ENCODE results near the gene HSPG2. TPM values are rescaled to one million over a fixed set of nuclear protein-coding genes. Genes with fewer than 3 reads are reported as not detected.

The HSPG2 gene
- total RNA-seq, 2 experiments from 2014 or later = 1.6 to 4.7 TPM

DNA sequence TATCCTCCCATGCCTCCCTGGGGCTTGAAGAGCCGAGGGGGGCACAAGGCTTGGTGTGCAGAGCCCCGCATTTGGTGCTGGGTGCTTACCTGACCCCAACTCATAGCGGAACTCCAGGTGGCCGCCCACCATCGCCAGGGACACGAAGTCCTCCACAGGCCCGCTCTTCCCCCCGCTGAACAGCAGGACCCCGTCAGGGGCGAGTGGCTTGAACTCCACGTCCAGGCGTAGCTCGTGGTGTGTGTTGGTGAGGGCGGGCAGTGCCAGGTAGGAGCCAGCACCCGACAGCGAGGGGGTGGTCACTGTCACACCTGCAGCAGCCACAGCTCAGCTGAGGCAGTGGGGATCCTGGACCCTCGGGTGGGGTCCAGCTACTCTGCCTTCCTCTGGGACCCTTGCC, 107.8 kb downstream of the HSPG2 start:
- no peak for DNase-seq (ENCODE audit: low spot score)
- Histone ChIP-seq H4K20me1 (ENCODE audit: insufficient read depth, low read length) (no peaks in the 10 kb centered on the region), H3K27ac (ENCODE audit: low read depth, low read length, poor library complexity, severe bottlenecking) (no peak overlapping the region), H3K79me2 (ENCODE audit: insufficient read depth, low read depth, low read length) (no peaks in the 10 kb centered on the region), H3K36me3 (ENCODE audit: insufficient read depth, low read length) (no peaks in the 10 kb centered on the region), H3K4me3 (ENCODE audit: low read depth, low read length, poor library complexity, severe bottlenecking) (no peak overlapping the region), H3K4me2 (ENCODE audit: low read length) (no peak overlapping the region), H3K9me3 (ENCODE audit: low read length) (no peaks in the 10 kb centered on the region), H2AFZ (ENCODE audit: low read length) (no peak overlapping the region), H3K9me2 (ENCODE audit: insufficient read depth, low read length) (no peaks in the 10 kb centered on the region), H3K4me1 (ENCODE audit: insufficient read depth, low read length, poor library complexity, severe bottlenecking) (no peaks in the 10 kb centered on the region)
- POLR2A ChIA-PET = no interaction called here
- no TSS peak for BruUV-seq (replicated peaks)
- TF ChIP-seq EZH2phosphoT487 (IDR thresholded peaks at IDR 0.05; ENCODE audit: borderline replicate concordance, low read depth, low read length) (no peak), CTCF (conservative IDR thresholded peaks at IDR 0.05; ENCODE audit: low read length) (no peak)
- CTCF ChIA-PET (ENCODE audit: unreplicated experiment) = no interaction called here
- intact Hi-C loops (cut with micrococcal nuclease; ENCODE audit: unreplicated experiment) = no loop called here

DNA sequence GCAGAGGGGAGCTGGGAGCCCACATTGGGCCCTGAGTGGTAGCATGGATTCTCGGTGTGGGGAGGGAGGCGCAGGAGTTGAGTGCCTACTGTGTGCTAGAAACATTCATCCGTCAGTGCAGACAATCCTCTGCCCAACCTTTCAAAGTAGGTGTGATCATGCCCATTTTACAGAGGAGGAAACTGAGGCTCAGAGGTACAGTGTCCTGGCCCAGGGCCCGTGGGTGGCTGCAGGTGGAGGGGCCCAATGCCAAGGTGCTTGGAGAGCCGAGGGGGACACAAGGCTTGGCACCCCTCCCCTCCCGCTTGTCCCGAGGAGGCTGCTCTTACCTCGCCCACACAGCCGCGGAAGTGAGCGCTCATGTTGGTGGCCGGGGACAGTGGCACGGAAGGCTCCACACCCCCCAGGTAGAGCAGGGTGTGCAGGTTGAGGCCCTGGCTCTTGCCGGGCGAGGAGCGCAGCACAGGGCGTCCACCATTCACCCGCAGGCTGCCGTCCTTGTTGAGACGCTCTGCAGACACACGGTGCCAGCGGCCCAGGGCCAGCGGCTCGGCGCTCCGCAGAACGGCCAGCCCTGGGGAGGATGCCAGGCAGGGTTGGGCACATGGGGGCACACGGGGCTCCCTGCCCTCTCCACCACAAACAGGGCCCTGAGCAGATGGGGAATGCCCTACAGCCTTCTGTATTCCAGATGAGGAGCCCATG, 108.5 kb downstream of the HSPG2 start:
- Histone ChIP-seq H2AFZ (ENCODE audit: low read length) (no peak overlapping the region), H3K9me2 (ENCODE audit: insufficient read depth, low read length) (no peaks in the 10 kb centered on the region), H3K4me1 (ENCODE audit: insufficient read depth, low read length, poor library complexity, severe bottlenecking) (no peaks in the 10 kb centered on the region), H3K4me2 (ENCODE audit: low read length) (no peak overlapping the region), H3K4me3 (ENCODE audit: low read depth, low read length, poor library complexity, severe bottlenecking) (no peak overlapping the region), H3K79me2 (ENCODE audit: insufficient read depth, low read depth, low read length) (no peaks in the 10 kb centered on the region), H3K27ac (ENCODE audit: low read depth, low read length, poor library complexity, severe bottlenecking) (no peak overlapping the region), H4K20me1 (ENCODE audit: insufficient read depth, low read length) (no peaks in the 10 kb centered on the region), H3K36me3 (ENCODE audit: insufficient read depth, low read length) (no peaks in the 10 kb centered on the region), H3K9me3 (ENCODE audit: low read length) (no peaks in the 10 kb centered on the region)
- TF ChIP-seq EZH2phosphoT487 (IDR thresholded peaks at IDR 0.05; ENCODE audit: borderline replicate concordance, low read depth, low read length) (no peak), CTCF (conservative IDR thresholded peaks at IDR 0.05; ENCODE audit: low read length) (no peak)
- POLR2A ChIA-PET = no interaction called here
- intact Hi-C loops (cut with micrococcal nuclease; ENCODE audit: unreplicated experiment) = no loop called here
- CTCF ChIA-PET (ENCODE audit: unreplicated experiment) = no interaction called here
- no TSS peak for BruUV-seq (replicated peaks)
- no peak for DNase-seq (ENCODE audit: low spot score)

GRCh38 chr1:21828075-21828474, 109.0 kb downstream of the HSPG2 start:
- no peak overlapping the region for H3K27ac ChIP-seq (ENCODE audit: low read depth, low read length, poor library complexity, severe bottlenecking)
- no peaks in the 10 kb centered on the region for H3K36me3 ChIP-seq (ENCODE audit: insufficient read depth, low read length)
- H3K79me2 ChIP-seq (ENCODE audit: insufficient read depth, low read depth, low read length) = no peaks in the 10 kb centered on the region
- H3K4me2 ChIP-seq (ENCODE audit: low read length) = no peak overlapping the region
- no peak for DNase-seq (ENCODE audit: low spot score)
- H3K9me2 ChIP-seq (ENCODE audit: insufficient read depth, low read length) = no peaks in the 10 kb centered on the region
- no peak overlapping the region for H2AFZ ChIP-seq (ENCODE audit: low read length)
- H3K9me3 ChIP-seq (ENCODE audit: low read length) = no peaks in the 10 kb centered on the region
- ChIA-PET POLR2A (no interaction called here), CTCF (ENCODE audit: unreplicated experiment) (interaction anchor here (0.6 kb wide), 1 partner anchor 544 kb away, joined by 3 read pairs; no protein-coding TSS in a partner anchor)
- TF ChIP-seq EZH2phosphoT487 (IDR thresholded peaks at IDR 0.05; ENCODE audit: borderline replicate concordance, low read depth, low read length) (no peak), CTCF (conservative IDR thresholded peaks at IDR 0.05; ENCODE audit: low read length) (no peak)
- no peak overlapping the region for H3K4me3 ChIP-seq (ENCODE audit: low read depth, low read length, poor library complexity, severe bottlenecking)
- intact Hi-C loops (cut with micrococcal nuclease; ENCODE audit: unreplicated experiment) = no loop called here
- no peaks in the 10 kb centered on the region for H3K4me1 ChIP-seq (ENCODE audit: insufficient read depth, low read length, poor library complexity, severe bottlenecking)
- no peaks in the 10 kb centered on the region for H4K20me1 ChIP-seq (ENCODE audit: insufficient read depth, low read length)
- BruUV-seq (replicated peaks) = no TSS peak
